Measurements from ENCODE around the gene IFNK. TPM values are rescaled to one million over a fixed set of nuclear protein-coding genes. Genes with fewer than 3 reads are reported as not detected.

Gene IFNK
- total and polyA plus RNA-seq, 4 donors = not detected

- no peaks in the 10 kb centered on the region for H3K9me3 ChIP-seq (ENCODE audit: control insufficient read depth in 4 of 4, low read length in 3 of 4)
- H3K36me3 ChIP-seq (ENCODE audit: control insufficient read depth in 4 of 4, insufficient read depth in 3 of 4, low read depth in 1 of 4, low read length in 3 of 4) = no peaks in the 10 kb centered on the region
- H3K27ac ChIP-seq (ENCODE audit: low read depth in 1 of 2, low read length in 2 of 2) = no peak overlapping the region
- 63% methylated on average over 5 of the region's 5 CpGs for WGBS
- DNase-seq (ENCODE audit: low spot score) = no peak
- H3K27me3 ChIP-seq (ENCODE audit: control insufficient read depth in 4 of 4, insufficient read depth in 4 of 4, low read length in 3 of 4) = no peaks in the 10 kb centered on the region
- no peaks in the 10 kb centered on the region for H3K4me1 ChIP-seq (ENCODE audit: control insufficient read depth in 4 of 4, insufficient read depth in 4 of 4, low read length in 3 of 4)
- H3K9ac ChIP-seq (ENCODE audit: low read depth in 1 of 2, low read length in 2 of 2) = no peak overlapping the region
- TF ChIP-seq RAD21 (IDR thresholded peaks at IDR 0.05) (no peak), FOXA2 (IDR thresholded peaks at IDR 0.05) (no peak), FOXA1 (IDR thresholded peaks at IDR 0.05) (no peak), ZBTB33 (IDR thresholded peaks at IDR 0.05) (no peak), JUND (IDR thresholded peaks at IDR 0.05) (no peak), HNF4A (conservative IDR thresholded peaks at IDR 0.05) (no peak), HNF4G (IDR thresholded peaks at IDR 0.05) (no peak), EGR1 (IDR thresholded peaks at IDR 0.05; ENCODE audit: low read depth in 2 of 2) (no peak)
- TF ChIP-seq, protein P1, sequence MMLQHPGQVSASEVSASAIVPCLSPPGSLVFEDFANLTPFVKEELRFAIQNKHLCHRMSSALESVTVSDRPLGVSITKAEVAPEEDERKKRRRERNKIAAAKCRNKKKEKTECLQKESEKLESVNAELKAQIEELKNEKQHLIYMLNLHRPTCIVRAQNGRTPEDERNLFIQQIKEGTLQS (IDR thresholded peaks at IDR 0.05) = no peak
- TF ChIP-seq, protein P2, sequence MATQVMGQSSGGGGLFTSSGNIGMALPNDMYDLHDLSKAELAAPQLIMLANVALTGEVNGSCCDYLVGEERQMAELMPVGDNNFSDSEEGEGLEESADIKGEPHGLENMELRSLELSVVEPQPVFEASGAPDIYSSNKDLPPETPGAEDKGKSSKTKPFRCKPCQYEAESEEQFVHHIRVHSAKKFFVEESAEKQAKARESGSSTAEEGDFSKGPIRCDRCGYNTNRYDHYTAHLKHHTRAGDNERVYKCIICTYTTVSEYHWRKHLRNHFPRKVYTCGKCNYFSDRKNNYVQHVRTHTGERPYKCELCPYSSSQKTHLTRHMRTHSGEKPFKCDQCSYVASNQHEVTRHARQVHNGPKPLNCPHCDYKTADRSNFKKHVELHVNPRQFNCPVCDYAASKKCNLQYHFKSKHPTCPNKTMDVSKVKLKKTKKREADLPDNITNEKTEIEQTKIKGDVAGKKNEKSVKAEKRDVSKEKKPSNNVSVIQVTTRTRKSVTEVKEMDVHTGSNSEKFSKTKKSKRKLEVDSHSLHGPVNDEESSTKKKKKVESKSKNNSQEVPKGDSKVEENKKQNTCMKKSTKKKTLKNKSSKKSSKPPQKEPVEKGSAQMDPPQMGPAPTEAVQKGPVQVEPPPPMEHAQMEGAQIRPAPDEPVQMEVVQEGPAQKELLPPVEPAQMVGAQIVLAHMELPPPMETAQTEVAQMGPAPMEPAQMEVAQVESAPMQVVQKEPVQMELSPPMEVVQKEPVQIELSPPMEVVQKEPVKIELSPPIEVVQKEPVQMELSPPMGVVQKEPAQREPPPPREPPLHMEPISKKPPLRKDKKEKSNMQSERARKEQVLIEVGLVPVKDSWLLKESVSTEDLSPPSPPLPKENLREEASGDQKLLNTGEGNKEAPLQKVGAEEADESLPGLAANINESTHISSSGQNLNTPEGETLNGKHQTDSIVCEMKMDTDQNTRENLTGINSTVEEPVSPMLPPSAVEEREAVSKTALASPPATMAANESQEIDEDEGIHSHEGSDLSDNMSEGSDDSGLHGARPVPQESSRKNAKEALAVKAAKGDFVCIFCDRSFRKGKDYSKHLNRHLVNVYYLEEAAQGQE (IDR thresholded peaks at IDR 0.05) = no peak
- no peak overlapping the region for H3K4me3 ChIP-seq (ENCODE audit: low read depth in 1 of 3, low read length in 3 of 3)
Observed at GRCh38 chr9:27487128-27487640, 36.9 kb upstream of the IFNK start.

- no peak for DNase-seq (ENCODE audit: low spot score)
- H3K27ac ChIP-seq (ENCODE audit: low read depth in 1 of 2, low read length in 2 of 2) = no peak overlapping the region
- no peak overlapping the region for H3K4me3 ChIP-seq (ENCODE audit: low read depth in 1 of 3, low read length in 3 of 3)
- H3K36me3 ChIP-seq (ENCODE audit: control insufficient read depth in 4 of 4, insufficient read depth in 3 of 4, low read depth in 1 of 4, low read length in 3 of 4) = no peaks in the 10 kb centered on the region
- 95% methylated on average over 1 of the region's 1 CpG for WGBS
- TF ChIP-seq ZBTB33 (IDR thresholded peaks at IDR 0.05) (no peak), HNF4G (IDR thresholded peaks at IDR 0.05) (no peak), EGR1 (IDR thresholded peaks at IDR 0.05; ENCODE audit: low read depth in 2 of 2) (no peak), NR2F2 (IDR thresholded peaks at IDR 0.05) (no peak), FOXA1 (IDR thresholded peaks at IDR 0.05) (no peak), CTCF (IDR thresholded peaks at IDR 0.05; ENCODE audit: low read depth, low read length, missing input control) (no peak), GABPA (IDR thresholded peaks at IDR 0.05 in 1 of 2, conservative IDR thresholded peaks at IDR 0.05 in 1 of 2) (no peak), YY1 (IDR thresholded peaks at IDR 0.05) (no peak), HNF4A (conservative IDR thresholded peaks at IDR 0.05) (no peak), JUND (IDR thresholded peaks at IDR 0.05) (no peak), TAF1 (conservative IDR thresholded peaks at IDR 0.05) (no peak)
- TF ChIP-seq, protein P1 (IDR thresholded peaks at IDR 0.05) = no peak
- H3K9ac ChIP-seq (ENCODE audit: low read depth in 1 of 2, low read length in 2 of 2) = no peak overlapping the region
- H3K9me3 ChIP-seq (ENCODE audit: control insufficient read depth in 4 of 4, low read length in 3 of 4) = no peaks in the 10 kb centered on the region
- H3K4me1 ChIP-seq (ENCODE audit: control insufficient read depth in 4 of 4, insufficient read depth in 4 of 4, low read length in 3 of 4) = no peaks in the 10 kb centered on the region
- no peaks in the 10 kb centered on the region for H3K27me3 ChIP-seq (ENCODE audit: control insufficient read depth in 4 of 4, insufficient read depth in 4 of 4, low read length in 3 of 4)
Observed at GRCh38 chr9:27487927-27488326, 36.2 kb upstream of the IFNK start.
